Astrocyte (in vitro differentiated cells and primary cell): Measurements from ENCODE around the gene SAP30BP.

Source experiments
- CTCF ChIP-seq: IDR thresholded peaks from 2 replicates; pipeline ENCODE4 v1.5.1; 2011; ENCODE audit warnings: low read depth, mild to moderate bottlenecking, inconsistent platforms, low read length, moderate library complexity; ENCODE audit not compliant: insufficient read depth
- EZH2 ChIP-seq: IDR thresholded peaks from 2 replicates; pipeline ENCODE4 v1.6.1; 2012; ENCODE audit warnings: mild to moderate bottlenecking, low read length, inconsistent platforms; ENCODE audit not compliant: insufficient read depth

- TF ChIP-seq CTCF (no peak), EZH2 (no peak)
These were observed 73.5 kb downstream of the SAP30BP start for GRCh38 chr17:75740631-75741077.
